Astrocyte (in vitro differentiated cells and primary cell): ENCODE measurements around the gene SCAMP1.

ENCODE experiments used
- EZH2 ChIP-seq: IDR thresholded peaks from 2 replicates; pipeline ENCODE4 v1.6.1; 2012; ENCODE audit warnings: mild to moderate bottlenecking, low read length, inconsistent platforms; ENCODE audit not compliant: insufficient read depth
- TF ChIP-seq, protein P1 (sequence below): IDR thresholded peaks from 2 replicates; pipeline ENCODE4 v1.5.1; 2011; ENCODE audit warnings: low read depth, mild to moderate bottlenecking, inconsistent platforms, low read length, moderate library complexity; ENCODE audit not compliant: insufficient read depth

DNA sequence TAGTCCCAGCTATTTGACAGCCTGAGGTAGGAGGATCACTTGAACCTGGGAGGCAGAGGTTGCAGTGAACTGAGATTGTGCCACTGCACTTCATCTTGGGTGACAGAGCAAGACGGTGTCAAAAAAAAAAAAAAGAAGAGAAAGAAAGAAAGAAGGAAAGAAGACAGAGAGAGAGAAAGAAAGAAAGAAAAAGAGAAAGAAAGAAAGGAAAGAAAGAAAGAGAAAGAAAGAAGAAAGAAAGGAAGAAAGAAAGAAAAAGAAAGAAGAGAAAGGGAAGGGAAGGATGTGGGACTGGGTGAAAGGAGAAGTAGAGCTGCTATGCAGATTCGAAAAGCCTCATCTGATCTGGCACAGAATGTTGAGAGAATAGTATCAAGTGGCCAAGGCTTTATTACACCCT lies 23.7 kb upstream of the SCAMP1 start:
- no peak for TF ChIP-seq EZH2
- TF ChIP-seq, protein P1, sequence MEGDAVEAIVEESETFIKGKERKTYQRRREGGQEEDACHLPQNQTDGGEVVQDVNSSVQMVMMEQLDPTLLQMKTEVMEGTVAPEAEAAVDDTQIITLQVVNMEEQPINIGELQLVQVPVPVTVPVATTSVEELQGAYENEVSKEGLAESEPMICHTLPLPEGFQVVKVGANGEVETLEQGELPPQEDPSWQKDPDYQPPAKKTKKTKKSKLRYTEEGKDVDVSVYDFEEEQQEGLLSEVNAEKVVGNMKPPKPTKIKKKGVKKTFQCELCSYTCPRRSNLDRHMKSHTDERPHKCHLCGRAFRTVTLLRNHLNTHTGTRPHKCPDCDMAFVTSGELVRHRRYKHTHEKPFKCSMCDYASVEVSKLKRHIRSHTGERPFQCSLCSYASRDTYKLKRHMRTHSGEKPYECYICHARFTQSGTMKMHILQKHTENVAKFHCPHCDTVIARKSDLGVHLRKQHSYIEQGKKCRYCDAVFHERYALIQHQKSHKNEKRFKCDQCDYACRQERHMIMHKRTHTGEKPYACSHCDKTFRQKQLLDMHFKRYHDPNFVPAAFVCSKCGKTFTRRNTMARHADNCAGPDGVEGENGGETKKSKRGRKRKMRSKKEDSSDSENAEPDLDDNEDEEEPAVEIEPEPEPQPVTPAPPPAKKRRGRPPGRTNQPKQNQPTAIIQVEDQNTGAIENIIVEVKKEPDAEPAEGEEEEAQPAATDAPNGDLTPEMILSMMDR, result no peak
